Measurements from ENCODE around the gene PGBD2. TPM values are rescaled to one million over a fixed set of nuclear protein-coding genes. Genes with fewer than 3 reads are reported as not detected.
A peak's percentile ranks its signal among the peaks of the same experiment; 100 is the strongest.
"Not testable (repeated sequence)": the region's sequence is repeated elsewhere in the genome, so short reads cannot be mapped to it uniquely, and the experiment has no call there.

PGBD2 gene
- total and polyA plus RNA-seq, 4 donors: 1.8 to 6.7 (median 4.8) TPM

DNA sequence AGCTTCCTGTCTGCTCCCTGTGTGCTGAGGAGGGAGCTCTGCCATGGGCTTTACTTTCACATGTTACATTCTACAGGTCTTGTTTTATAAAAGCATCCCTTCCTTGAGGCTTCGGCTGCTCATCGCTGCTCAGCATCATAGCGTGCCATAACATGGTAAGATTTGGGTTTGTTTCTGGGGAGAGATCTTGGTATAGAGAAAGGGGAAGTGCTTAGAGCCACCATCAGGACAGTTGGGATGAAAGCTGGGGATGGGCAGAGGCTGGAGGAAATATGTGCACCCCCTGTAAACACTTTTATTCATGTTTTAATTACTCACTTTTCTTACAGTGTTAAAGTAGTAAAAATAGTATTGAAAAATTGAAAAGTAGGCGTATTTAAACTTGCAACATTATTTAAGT lies 24.0 kb downstream of the PGBD2 start:
- H3K27me3 ChIP-seq (ENCODE audit: control insufficient read depth in 1 of 2, insufficient read depth in 2 of 2, low read length in 1 of 2); H3K4me3 ChIP-seq (ENCODE audit: low read length in 2 of 2); intact Hi-C loops (cut with DNase I); ATAC-seq (ENCODE audit: low FRiP score); H3K27ac ChIP-seq (ENCODE audit: low read depth in 1 of 2, low read length in 2 of 2); H3K9me3 ChIP-seq (ENCODE audit: control insufficient read depth, low read length); H3K4me1 ChIP-seq (ENCODE audit: control insufficient read depth in 1 of 2, insufficient read depth in 2 of 2, low read length in 2 of 2); DNase-seq; H3K36me3 ChIP-seq (ENCODE audit: control insufficient read depth in 1 of 2, insufficient read depth in 2 of 2, low read length in 1 of 2): not testable (repeated sequence)
- WGBS, 2 donors: 96 to 97% methylated on average over 4 of the region's 4 CpGs

DNA sequence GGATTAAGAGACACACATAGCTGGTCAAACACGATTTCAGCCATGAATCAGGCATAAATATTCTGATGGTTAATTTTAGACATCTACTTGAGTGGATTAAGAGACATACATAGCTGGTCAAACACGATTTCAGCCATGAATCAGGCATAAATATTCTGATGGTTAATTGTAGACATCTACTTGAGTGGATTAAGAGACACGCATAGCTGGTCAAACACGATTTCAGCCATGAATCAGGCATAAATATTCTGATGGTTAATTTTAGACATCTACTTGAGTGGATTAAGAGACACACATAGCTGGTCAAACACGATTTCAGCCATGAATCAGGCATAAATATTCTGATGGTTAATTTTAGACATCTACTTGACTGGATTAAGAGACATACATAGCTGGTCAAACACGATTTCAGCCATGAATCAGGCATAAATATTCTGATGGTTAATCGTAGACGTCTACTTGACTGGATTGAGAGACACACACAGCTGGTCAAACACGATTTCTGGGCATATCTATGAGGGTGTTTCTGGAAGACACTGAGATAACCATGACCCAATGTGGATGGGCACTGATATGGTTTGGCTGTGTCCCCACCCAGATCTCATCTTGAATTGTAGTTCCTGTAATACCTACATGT lies 32.3 kb downstream of the PGBD2 start:
- H3K36me3 ChIP-seq (ENCODE audit: control insufficient read depth in 1 of 2, insufficient read depth in 2 of 2, low read length in 1 of 2); H3K27ac ChIP-seq (ENCODE audit: low read depth in 1 of 2, low read length in 2 of 2); H3K27me3 ChIP-seq (ENCODE audit: control insufficient read depth in 1 of 2, insufficient read depth in 2 of 2, low read length in 1 of 2); H3K9me3 ChIP-seq (ENCODE audit: control insufficient read depth, low read length); ATAC-seq (ENCODE audit: low FRiP score); DNase-seq; H3K4me3 ChIP-seq (ENCODE audit: low read length in 2 of 2); H3K4me1 ChIP-seq (ENCODE audit: control insufficient read depth in 1 of 2, insufficient read depth in 2 of 2, low read length in 2 of 2); intact Hi-C loops (cut with DNase I): not testable (repeated sequence)
- 65 to 79% methylated on average over 3 to 8 of the region's 9 CpGs for WGBS, 2 donors

DNA sequence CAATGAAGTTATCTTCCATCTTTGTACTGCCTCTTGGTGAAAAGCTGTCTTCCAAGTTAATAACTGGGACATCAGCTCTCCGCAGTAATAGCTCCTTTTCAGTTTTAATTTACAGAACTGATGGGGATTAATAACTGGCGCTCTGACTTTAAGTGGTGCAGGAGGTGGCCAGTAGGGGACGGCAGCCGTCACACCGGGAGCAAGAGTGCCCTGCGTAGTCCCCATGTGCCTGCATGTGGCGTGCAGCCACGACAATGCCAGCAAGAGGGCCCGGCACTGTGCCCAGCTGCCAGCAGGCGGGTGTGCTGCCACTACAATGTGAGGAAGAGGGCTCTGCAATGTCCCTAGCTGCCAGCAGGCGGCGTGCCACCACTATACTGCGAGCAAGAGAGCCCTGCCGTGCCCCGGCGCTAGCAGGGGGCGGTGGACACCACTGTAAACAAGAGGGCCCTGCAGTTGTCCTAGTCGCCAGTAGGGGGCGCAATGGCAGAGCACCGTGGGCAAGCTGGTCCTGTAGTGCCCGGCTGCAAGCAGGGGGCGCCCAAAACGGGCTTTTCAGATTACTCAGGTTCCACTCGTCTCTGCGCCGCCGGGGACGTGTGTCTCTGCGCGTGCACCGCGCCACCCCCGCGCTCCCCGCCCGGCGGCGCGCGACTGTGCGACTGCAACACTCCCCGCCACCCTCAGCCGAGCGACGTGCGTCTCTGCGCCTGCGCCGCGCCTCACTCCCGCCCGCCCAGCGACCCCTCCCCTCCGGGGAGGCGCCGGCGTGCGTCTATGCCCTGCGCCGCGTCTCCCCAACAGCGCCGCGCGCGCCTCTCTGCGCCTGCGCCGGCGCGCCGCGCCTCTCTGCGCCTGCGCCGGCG lies 38.3 kb downstream of the PGBD2 start:
- intact Hi-C loops (cut with DNase I); H3K27ac ChIP-seq (ENCODE audit: low read depth in 1 of 2, low read length in 2 of 2); H3K27me3 ChIP-seq (ENCODE audit: control insufficient read depth in 1 of 2, insufficient read depth in 2 of 2, low read length in 1 of 2); H3K36me3 ChIP-seq (ENCODE audit: control insufficient read depth in 1 of 2, insufficient read depth in 2 of 2, low read length in 1 of 2); H3K9me3 ChIP-seq (ENCODE audit: control insufficient read depth, low read length); H3K4me3 ChIP-seq (ENCODE audit: low read length in 2 of 2); H3K4me1 ChIP-seq (ENCODE audit: control insufficient read depth in 1 of 2, insufficient read depth in 2 of 2, low read length in 2 of 2); ATAC-seq (ENCODE audit: low FRiP score); DNase-seq: not testable (repeated sequence)
- 56 to 67% methylated on average over 19 to 42 of the region's 77 CpGs for WGBS, 2 donors

DNA sequence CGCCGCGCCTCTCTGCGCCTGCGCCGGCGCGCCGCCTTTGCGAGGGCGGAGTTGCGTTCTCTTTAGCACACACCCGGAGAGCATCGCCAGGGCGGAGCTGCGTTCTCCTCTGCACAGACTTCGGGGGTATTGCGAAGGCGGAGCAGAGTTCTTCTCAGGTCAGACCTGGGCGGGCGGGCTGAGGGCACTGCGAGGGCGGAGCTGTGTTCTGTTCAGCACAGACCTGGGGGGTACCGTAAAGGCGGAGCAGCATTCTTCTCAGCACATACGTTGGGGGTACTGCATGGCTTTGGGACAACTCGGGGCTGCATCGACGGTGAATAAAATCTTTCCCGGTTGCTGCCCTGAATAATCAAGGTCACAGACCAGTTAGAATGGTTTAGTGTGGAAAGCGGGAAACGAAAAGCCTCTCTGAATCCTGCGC lies 39.0 kb downstream of the PGBD2 start:
- not testable (repeated sequence) for H3K27me3 ChIP-seq (ENCODE audit: control insufficient read depth in 1 of 2, insufficient read depth in 2 of 2, low read length in 1 of 2); DNase-seq; ATAC-seq (ENCODE audit: low FRiP score)

DNA sequence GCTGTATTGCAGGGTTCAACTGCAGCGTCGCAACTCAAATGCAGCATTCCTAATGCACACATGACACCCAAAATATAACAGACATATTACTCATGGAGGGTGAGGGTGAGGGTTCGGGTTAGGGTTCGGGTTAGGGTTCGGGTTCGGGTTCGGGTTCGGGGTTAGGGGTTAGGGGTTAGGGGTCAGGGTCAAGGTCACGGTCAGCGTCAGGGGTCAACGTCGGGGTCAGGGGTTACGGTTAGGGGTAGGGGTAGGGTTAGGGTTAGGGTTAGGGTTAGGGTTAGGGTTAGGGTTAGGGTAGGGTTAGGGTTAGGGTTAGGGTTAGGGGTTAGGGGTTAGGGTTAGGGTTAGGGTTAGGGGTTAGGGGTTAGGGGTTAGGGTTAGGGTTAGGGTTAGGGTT lies 39.4 kb downstream of the PGBD2 start:
- ATAC-seq (ENCODE audit: low FRiP score) (peak; percentile 71), DNase-seq (peak in 1 of 2 donors; percentile 71)
- H3K27me3 ChIP-seq (ENCODE audit: control insufficient read depth in 1 of 2, insufficient read depth in 2 of 2, low read length in 1 of 2); H3K27ac ChIP-seq (ENCODE audit: low read depth in 1 of 2, low read length in 2 of 2); intact Hi-C loops (cut with DNase I); H3K4me3 ChIP-seq (ENCODE audit: low read length in 2 of 2); H3K36me3 ChIP-seq (ENCODE audit: control insufficient read depth in 1 of 2, insufficient read depth in 2 of 2, low read length in 1 of 2); H3K4me1 ChIP-seq (ENCODE audit: control insufficient read depth in 1 of 2, insufficient read depth in 2 of 2, low read length in 2 of 2); H3K9me3 ChIP-seq (ENCODE audit: control insufficient read depth, low read length): not testable (repeated sequence)
- WGBS, 2 donors: 77 to 86% methylated on average over 10 to 12 of the region's 13 CpGs

More for the DNA sequence above, 39.0 kb downstream of the PGBD2 start:
- H3K27ac ChIP-seq (ENCODE audit: low read depth in 1 of 2, low read length in 2 of 2); H3K4me3 ChIP-seq (ENCODE audit: low read length in 2 of 2); H3K9me3 ChIP-seq (ENCODE audit: control insufficient read depth, low read length); intact Hi-C loops (cut with DNase I); H3K36me3 ChIP-seq (ENCODE audit: control insufficient read depth in 1 of 2, insufficient read depth in 2 of 2, low read length in 1 of 2); H3K4me1 ChIP-seq (ENCODE audit: control insufficient read depth in 1 of 2, insufficient read depth in 2 of 2, low read length in 2 of 2): not testable (repeated sequence)
- WGBS, 2 donors: 72 to 75% methylated on average over 19 to 25 of the region's 33 CpGs

DNA sequence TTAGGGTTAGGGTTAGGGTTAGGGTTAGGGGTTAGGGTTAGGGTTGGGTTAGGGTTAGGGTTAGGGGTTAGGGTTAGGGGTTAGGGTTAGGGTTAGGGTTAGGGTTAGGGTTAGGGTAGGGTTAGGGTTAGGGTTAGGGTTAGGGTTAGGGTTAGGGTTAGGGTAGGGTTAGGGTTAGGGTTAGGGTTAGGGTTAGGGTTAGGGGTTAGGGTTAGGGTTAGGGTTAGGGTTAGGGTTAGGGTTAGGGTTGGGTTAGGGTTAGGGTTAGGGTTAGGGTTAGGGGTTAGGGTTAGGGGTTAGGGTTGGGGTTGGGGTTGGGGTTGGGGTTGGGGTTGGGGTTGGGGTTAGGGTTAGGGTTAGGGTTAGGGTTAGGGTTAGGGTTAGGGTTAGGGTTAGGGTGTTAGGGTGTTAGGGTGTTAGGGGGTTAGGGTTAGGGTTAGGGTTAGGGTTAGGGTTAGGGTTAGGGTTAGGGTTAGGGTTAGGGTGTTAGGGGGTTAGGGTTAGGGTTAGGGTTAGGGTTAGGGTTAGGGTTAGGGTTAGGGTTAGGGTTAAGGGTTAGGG lies 39.9 kb downstream of the PGBD2 start:
- H3K4me3 ChIP-seq (ENCODE audit: low read length in 2 of 2); ATAC-seq (ENCODE audit: low FRiP score); H3K4me1 ChIP-seq (ENCODE audit: control insufficient read depth in 1 of 2, insufficient read depth in 2 of 2, low read length in 2 of 2); H3K27ac ChIP-seq (ENCODE audit: low read depth in 1 of 2, low read length in 2 of 2); H3K9me3 ChIP-seq (ENCODE audit: control insufficient read depth, low read length); H3K27me3 ChIP-seq (ENCODE audit: control insufficient read depth in 1 of 2, insufficient read depth in 2 of 2, low read length in 1 of 2); DNase-seq; intact Hi-C loops (cut with DNase I); H3K36me3 ChIP-seq (ENCODE audit: control insufficient read depth in 1 of 2, insufficient read depth in 2 of 2, low read length in 1 of 2): not testable (repeated sequence)

Other genes with a start within 250 kb of the PGBD2 start
- not detected for gene OR14I1, start 203.5 kb upstream of the PGBD2 start, total RNA-seq
- not detected for gene OR14I1, start 203.5 kb upstream of the PGBD2 start, polyA plus RNA-seq
- gene LYPD8, start 150.5 kb upstream of the PGBD2 start, total RNA-seq: not detected
- 1 to 10 TPM; 1.4 to 4.8 TPM for gene LYPD8, start 150.5 kb upstream of the PGBD2 start, polyA plus RNA-seq
- gene SH3BP5L, start 80.3 kb upstream of the PGBD2 start, total RNA-seq: 10 to 100 TPM; 21.4 to 25.1 TPM
- 10 to 100 TPM; 11.8 to 16.6 TPM for gene SH3BP5L, start 80.3 kb upstream of the PGBD2 start, polyA plus RNA-seq
- 10 to 100 TPM; 18.7 to 30.5 TPM for gene ZNF672, start 68.0 kb upstream of the PGBD2 start, total RNA-seq
- gene ZNF672, start 68.0 kb upstream of the PGBD2 start, polyA plus RNA-seq: 10 to 100 TPM in 1 of 2 donors, 1 to 10 TPM in 1; 5.1 to 11.0 TPM
- 10 to 100 TPM; 20.7 to 41.3 TPM for gene ZNF692, start 47.1 kb upstream of the PGBD2 start, total RNA-seq
- 100 to 1,000 TPM in 1 of 2 donors, 10 to 100 TPM in 1; 10.3 to 176 TPM for gene ZNF692, start 47.1 kb upstream of the PGBD2 start, polyA plus RNA-seq